Ureter (tissue), 1 donor: Measurements from ENCODE around the gene ADISSP. TPM values are rescaled to one million over a fixed set of nuclear protein-coding genes. Genes with fewer than 3 reads are reported as not detected.

ENCODE experiments used
- DNase-seq: peaks from one replicate; pipeline ENCODE4 v3.0.0-alpha.2; 2020; ENCODE audit warnings: low spot score
- total RNA-seq: library from RNA; stranded (reverse); gene quantifications from one replicate; pipeline ENCODE4 v1.2.4, GENCODE V29; 2023
- donor health status: DM: yes; HTN: yes; CAD: no.

ADISSP gene
- total RNA-seq, 1 donor from 2014 or later: 36.6 TPM

DNA sequence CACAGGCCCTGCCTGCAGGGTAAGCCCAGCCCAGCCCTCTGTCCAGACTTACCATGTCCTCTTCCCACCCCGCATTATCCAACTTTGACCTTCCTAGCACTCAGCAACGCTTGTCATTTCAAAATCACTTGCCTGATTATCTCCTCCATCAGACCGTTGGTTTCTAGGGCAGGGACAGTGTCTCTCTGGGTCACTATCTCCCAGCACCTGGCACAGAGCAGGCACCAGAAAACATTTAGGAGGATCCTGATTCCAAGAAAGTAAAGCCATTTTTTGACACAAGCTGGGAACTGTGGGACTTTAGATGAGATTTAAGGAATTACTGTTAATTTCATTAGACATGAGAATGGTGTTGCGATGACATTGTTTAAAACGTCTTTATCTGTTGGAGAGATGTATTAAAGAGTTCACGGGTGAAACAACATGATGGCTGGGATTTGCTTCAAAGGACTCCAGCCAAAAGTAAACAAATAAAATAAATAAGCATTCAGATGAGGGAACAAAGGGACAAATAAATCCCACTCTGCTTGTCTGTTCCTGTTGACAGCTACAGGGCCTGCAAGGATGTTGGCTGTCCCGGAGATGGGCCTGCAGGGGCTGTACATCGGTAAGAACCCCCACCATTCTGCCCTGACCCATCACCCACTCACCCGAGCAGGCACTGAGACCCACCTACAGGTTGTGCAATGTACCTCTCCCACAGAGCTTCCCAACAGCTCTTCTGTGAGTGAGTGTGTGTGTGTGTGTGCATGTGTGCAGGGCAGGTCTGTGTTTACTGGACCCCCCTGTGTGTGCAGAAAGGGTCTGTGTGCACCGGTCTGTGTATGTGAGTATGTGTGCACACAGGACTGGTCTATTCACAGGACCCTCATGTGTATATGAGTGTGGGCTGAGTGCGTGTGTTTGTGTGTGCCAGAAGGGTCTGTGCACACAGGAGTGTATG, 29.2 kb downstream of the ADISSP start:
- no peak for DNase-seq

DNA sequence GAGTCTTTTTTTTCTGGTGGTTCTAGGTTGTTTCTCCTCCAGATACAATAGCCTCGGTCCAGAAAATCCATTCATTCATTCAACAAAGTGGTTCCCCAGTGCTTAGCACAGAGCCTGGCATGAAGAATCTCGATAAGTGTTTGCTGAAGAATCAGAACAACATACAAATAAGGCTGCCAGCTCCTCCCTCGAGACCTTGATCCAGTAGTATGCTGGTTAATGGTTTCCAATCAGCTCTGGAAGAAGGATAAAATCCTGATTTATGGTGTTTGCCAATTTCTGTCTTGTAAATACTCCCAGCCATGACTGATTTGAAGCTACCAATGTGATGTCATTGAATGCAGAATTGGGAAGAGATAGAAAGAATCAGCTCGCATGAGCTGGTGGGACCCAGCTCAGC, 31.8 kb downstream of the ADISSP start:
- no peak for DNase-seq

DNA sequence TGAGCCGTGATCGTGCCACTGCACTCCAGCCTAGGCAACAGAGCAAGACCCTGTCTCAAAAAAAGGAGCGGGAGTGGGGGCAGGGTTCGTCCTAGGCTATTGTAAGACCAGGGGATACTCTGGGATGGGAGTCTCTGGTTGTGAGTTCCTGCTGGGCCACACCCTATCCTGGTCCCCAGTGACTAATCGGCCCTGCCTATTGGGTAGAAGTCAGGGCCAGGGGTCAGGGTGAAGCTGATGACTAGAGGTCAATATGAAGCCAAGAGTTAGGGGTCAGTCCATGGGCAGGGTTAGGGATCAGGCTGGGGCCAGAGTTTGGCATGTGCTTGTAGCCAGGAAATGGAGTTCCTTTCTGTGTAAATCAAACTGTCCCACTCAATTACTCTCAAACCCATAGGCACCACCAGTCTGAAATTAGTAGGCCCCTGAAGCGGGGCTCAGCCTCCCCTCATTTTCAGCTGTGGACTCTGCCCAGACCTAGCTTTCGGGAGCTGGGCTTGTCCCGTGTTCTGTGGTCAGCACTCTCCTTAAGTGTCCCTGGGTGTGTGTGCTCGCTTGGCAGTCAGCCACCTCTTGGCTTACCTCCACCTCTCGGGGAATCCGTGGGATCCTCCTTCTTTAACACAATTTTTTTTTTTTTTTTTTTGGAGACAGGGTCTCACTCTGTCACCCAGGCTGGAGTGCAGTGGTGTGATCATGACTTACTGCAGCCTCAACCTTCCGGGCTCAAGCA, 33.3 kb downstream of the ADISSP start:
- no peak for DNase-seq

DNA sequence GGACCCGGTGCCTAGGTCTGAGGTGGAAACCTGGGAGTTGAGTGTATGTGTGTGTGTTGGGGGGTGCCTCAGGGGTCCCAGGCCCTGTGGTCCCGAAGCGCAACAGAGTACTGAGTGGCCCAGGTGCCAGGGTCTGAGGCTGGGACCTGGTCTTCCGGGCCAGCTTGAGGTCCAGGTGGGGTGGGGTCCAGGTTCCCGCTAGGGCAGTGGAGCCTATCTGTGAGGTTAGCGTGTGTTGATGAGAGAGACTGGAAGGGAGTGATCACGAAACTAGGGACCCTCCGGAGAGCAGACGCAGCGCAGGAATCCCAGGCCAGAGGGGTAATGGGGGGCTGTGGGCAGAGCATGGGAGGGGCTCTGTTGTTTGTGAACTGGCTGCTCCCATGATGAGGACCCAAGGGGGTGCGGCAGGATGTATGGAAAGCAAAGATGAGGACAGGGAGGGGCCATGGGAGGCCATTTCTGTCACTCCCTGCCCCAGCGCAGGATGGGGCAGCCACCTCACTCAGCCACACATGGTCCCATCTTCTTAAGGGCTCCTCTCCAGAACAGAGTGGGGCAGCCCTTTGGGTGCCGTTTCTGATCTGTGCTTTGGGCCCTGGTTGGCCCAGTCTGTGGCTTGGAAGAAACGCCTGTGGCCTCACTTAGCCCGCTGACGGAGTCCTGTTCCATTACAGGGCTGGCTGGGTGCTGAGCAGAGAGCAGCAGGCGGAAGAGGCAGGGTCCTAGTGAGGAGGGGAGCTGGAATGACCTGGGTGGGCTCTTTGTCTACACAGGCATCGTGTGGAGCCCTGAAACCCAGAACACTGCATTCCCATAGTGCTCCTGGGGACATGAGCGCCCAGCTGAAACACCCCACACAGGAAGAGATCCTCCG, 34.2 kb downstream of the ADISSP start:
- no peak for DNase-seq

DNA sequence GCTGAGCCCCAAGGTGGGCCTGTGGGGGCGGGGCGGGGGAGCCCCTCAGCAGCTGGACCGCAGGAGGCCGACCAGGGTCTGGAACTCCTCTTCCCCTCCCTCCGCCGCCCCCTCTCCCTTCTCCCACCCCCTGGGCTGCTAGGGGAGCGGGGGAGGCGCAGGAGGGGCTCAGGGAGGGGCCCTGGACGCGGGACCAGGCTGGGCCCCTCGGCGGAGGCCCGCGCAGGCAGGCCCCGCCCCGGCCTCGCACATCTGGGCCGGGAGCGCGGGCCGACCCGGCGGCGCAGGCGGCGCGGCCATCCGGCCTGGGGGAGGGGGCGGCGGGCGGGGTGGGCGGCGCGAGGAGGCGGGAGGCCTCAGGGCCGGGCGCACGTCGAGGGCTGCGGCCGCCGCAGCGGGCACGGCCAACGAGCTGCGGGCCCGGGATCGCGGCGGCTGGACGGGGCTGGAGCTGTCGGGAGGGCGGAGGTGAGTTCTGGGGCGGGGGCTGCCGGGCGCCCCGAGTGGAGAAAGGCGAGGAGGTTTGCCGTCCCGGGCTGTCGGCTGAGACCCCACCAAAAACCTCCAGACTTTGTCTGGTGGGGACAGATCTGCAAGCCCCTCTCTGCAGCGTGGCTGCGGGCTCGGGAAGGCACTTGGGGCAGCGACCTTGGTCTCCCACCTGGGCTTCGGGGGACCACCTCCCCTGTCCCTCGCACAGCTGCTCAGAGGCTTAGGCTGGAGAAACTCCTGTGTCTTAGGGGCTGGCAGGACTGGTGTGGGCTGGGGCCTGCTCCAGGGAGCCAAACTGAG, 35.0 kb downstream of the ADISSP start, which contains the start of gene HSPA12B:
HSPA12B (plus strand) TSS at position 359 of the 792 bp plus-strand sequence. CDS start 5,990 bp downstream, outside the sequence.
- no peak for DNase-seq

DNA sequence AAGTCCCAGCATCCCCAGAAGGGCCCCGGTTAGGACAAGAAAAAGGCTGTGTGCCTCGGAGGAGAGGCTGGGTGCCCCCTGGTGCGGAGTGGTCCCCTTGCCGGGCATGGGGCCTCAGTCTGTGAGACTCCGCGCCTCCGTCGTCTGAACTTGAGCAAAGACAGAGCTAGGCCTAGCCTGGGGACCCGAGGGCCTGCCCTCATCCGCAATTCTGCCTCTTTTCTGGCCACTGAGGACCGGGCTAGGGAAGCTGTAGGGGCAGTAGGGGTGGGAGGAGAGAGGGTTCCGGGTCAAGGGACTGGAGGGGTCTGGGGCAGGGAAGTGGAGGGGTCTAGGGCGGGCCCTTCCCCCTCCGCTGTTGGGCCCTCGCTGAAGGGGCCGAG, 35.6 kb downstream of the ADISSP start:
- no peak for DNase-seq

DNA sequence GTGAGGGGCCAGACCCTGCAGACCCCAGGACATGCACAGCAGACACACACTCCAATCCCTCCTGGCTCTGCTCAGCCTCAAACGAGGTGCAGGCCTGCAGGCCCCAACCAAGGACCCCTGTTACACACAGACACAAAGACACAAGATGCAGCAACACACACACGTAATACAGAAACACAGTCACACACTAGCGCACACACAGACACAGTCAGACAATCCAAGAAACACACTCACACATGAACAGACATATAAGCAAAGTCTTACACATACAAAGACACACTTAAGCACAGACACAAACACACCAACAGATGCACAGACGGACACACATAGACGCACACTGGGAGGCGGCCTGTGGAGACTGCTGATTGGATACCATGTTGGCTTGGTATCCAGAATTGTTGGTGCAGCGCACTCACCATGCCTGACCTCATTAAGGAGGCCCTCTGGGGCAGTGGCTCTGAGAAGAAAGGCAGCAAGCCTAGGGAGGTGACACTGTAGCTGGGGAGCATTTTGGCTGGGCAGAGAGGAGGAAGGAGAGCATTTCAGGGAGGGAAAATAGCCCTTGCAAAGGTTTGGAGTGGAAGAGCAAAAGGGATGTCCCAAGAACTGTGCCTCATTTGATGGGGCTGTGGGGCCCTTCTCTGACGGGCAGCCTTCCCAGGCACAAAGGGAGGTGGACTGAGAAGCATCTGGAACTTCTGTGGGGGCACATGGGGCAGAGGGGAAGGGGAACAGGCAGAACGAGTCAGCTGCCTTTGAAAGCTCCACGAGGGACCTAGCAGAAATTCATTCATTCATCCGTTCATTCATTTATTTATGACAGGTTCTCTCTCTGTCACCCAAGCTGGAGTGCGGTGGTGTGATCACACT, 36.5 kb downstream of the ADISSP start:
- DNase-seq: no peak

DNA sequence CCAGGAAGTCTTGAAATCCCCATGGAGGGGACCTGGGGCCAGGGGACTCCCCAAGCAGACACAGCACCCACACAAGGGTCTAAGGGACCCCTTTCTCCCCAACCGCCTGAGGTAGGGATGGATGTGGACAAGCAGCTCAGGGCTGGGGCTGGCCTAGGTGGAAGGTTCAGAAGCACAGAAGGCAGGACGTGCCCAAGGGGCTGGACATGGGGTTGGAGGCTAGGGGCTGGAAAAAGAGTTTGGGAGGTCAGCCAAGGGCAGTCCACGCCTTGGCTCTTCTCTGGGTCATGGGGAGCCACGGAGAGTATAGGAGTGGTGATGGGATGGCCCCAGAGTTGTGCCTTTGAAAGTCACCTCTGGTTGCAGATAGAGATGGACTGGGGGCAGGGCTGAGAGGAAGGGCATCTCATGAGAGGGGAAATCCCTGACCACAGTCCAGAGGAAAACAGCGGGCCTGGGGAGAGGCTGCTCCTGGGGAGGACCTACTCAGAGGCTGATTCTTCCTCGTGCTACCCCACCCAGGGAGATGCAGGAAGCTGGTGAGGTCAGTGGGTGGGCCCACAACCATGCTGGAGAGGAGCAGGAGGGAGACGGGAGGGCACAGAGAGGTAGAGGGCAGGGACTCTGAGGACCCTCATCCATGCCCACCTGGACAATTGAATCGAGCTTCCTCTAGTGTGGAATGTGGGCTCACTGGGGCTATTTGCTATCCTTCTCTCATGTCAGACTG, 37.6 kb downstream of the ADISSP start:
- DNase-seq: no peak

DNA sequence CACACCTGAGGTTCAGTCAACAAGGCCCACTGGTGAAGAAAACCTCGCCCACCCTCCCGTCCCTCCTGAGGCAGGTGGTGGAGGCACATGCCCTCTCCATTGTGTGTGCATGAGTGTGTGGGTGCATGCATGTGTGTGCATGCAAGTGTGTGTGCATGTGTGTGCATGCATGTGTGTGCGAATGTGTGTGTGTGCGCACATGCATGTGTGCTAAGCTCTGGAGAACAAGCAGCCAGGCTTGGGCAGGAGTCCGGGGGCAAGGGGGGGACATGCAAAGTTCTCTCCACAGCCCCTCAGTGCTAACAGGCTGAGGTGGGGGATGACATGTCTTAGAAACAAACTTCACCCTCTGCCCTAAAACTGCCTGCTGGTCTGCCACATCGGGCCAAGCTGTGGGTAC, 38.2 kb downstream of the ADISSP start:
- no peak for DNase-seq

DNA sequence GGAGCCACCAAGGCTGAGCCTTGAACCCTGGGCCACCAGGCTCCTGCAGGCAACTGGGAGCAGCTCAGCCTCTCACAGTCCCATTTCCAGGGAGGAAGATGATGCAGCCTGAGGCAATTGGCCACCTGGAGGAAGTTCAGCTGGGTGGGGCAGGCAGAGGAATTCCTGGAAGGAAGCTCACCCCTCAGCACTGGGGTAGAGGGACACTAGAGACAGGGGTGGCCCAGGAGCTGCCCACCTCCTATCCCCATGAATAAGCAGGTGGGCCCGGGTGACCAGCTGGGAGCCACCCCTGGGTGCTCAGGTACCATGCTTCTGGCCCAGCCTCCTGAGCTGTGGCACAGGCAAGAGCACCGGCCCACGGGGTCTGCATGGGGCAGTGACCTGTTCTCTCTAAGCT, 38.7 kb downstream of the ADISSP start:
- DNase-seq: no peak

DNA sequence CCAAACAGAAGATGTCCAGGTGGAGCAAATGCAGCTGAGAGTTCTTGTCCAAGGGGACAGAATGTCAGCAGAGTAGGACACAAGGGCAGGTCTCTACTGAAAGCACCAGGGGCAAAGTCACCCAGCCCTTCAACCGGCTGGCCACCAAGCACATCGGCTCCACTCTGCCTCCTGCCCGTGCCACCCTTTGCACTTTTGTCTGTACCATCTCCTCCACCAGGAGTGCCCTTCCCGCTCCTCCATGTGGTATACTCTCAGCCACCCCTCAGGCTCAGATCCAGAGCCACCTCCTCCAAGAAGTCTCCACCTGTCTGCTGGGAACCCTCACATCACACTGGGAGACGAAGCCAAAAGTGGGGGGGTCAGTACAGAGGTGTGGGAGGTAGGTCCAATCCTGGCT, 39.2 kb downstream of the ADISSP start:
- no peak for DNase-seq

DNA sequence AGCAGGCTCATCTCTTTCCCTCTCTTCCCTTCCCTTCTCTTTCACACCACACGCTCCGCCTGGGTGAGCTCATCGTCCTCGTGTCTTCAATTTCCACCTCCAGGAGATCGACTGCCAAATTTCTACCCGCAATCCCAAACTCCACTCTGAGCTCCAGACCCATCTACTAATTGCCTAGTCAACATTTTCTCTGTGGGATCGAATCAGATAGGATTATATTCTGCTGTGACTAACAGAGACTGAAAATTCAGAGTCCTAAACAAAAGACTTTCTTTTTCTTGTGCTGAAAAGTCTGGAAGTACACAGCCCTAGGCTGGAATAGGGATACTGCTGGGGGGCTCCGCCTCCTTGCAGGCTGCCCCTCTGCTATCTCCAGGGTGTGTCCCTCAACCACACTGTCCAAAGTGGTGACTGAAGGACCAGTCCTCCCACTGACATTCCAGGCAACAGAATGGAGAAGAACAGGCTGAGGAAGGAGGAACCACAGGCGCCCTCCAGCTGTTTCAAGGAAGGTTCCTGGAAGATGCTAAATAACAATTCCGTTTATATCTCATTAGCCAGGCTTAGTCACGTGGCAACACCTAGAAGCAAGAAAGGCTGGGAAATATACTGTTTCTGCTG, 40.0 kb downstream of the ADISSP start:
- no peak for DNase-seq

DNA sequence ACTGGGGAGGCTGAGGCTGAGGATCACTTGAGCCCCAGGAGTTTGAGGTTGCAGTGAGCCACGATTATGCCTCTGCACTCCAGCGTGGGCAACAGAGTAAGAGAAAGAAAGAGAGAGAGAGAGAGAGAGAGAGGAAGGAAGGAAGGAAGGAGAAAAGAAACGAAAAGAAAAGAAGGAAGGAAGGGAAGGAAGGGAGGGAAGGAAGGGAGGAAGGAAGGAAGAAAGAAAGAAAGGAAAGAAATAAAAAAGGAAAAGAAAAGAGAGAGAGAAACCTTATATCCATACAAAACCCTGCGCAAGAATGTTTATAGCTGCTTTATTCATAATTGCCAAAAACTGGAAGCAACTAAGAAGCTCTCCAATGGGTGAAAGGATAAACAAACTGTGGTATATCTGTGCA, 43.2 kb downstream of the ADISSP start:
- DNase-seq: no peak

DNA sequence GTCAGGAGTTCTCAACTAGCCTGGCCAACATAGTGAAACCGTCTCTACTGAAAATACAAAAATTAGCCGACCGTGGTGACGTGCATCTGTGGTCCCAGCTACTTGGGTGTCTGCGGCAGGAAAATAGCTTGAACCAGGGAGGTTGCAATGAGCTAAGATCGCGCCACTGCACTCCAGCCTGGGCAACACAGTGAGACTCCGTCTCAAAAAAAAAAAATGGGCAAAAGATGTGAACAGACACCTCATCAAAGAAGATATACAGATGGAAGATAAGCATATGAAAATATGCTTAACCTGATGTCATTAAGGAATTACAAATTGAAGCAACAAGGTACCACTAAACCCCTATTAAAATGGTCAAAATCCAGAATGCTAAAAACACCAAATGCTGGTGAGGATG, 44.3 kb downstream of the ADISSP start:
- DNase-seq: no peak

DNA sequence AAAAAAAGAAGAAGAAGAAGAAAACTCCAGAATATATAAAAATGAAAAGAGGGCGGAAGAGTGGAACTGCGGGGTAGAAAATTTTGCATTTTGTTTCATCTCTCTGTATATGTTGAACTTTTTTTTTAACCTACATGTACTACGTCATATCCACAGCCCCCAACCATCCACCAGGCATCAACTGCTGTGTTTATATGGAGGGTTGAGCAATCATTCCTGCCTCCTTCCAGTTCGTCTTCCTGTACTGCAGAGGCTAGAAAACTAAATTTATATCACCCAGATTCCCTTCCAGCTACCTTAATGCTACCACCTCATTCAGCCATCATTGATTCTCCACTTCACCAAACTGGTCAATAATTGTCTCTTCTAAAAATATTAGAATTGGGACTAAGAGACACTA, 45.6 kb downstream of the ADISSP start:
- no peak for DNase-seq

DNA sequence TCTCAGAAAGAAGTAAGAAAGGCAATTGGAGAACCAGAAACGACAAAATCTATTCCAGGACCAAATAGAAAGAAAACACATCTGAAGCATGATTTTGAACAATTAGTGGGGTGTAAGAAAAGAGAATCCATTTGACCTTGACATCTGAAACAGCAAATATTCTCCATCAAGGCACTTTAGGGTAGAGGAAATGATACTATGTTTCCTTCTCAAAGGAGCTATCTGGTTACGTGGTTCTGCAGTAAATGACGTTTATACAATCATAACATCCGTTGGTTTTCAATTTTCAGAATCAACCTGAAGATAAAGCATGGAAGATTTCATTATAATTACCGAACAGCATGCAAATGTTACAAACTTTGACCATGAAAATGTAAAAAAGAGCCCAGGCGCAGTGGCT, 46.9 kb downstream of the ADISSP start:
- no peak for DNase-seq

DNA sequence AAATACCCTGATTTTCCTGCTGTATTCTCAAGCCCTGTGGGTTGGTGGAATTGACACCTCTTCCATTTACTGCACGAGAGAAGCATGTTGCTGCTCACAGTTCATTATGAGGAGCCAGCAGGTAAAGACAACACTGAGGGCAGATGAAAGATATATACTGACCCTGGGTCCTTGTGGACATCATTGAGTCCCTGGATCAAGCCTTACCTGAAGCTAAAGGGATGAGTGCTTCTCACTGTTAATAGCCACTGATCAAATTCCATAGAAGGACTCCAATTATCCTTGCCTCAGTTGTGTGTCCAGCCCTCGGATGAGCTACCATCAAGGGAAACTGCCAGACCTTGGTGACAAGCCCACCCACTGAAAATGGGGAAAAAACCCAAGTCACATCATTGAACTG, 47.5 kb downstream of the ADISSP start:
- no peak for DNase-seq

DNA sequence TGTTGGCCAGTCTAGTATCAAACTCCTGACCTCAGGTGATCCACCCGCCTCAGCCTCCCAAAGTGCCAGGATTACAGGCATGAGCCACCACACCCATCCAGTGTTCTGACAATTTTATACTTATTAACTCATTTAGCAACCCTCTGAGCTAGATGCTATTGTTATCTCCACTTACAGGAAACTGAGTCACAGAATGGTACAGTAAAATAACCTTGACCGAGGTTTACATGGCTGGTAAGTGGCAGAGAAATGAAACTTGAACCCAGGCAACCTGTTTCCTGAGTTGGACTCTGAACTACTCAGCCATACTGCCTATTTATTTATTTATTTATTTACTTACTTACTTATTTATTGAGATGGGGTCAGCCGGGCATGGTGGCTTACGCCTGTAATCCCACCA, 48.5 kb downstream of the ADISSP start:
- DNase-seq: no peak
